HG03095 (cell line): ENCODE data around the gene CPM.

ENCODE experiments used
- ATAC-seq: cut with Tn5 transposase; IDR thresholded peaks from one replicate; pipeline ENCODE4 v1.9.1; 2021; ENCODE audit warnings: moderate library complexity; ENCODE audit not compliant: unreplicated experiment

CPM gene

GRCh38 chr12:68932961-68933893, at the start of gene CPM:
Gene CPM (minus strand): TSS chr12:68933171. CDS start chr12:68932837, 334 bp downstream.
- peak; percentile 95 for ATAC-seq

GRCh38 chr12:68981516-68981915, 48.5 kb upstream of the CPM start:
- ATAC-seq, result no peak

- no peak for ATAC-seq
Measured at GRCh38 chr12:68980476-68981212, 47.7 kb upstream of the CPM start.

GRCh38 chr12:68978678-68979077, 45.7 kb upstream of the CPM start:
- ATAC-seq, result no peak

GRCh38 chr12:68977909-68978610, 45.1 kb upstream of the CPM start:
- ATAC-seq, result no peak

- ATAC-seq, result no peak
Measured at GRCh38 chr12:68977335-68977734, 44.4 kb upstream of the CPM start.

GRCh38 chr12:68976395-68976841, 43.4 kb upstream of the CPM start:
- ATAC-seq, result no peak

- no peak for ATAC-seq
Measured at GRCh38 chr12:68975811-68976210, 42.8 kb upstream of the CPM start.

- no peak for ATAC-seq
Measured at GRCh38 chr12:68972595-68972994, 39.6 kb upstream of the CPM start.

- ATAC-seq, result no peak
Measured at GRCh38 chr12:68971404-68971803, 38.4 kb upstream of the CPM start.

- ATAC-seq, result no peak
Measured at GRCh38 chr12:68970951-68971350, 38.0 kb upstream of the CPM start.

GRCh38 chr12:68970306-68970705, 37.3 kb upstream of the CPM start:
- ATAC-seq, result no peak

GRCh38 chr12:68967046-68967445, 34.1 kb upstream of the CPM start:
- ATAC-seq, result no peak

- no peak for ATAC-seq
Measured at GRCh38 chr12:68963856-68964745, 31.1 kb upstream of the CPM start.

- ATAC-seq, result no peak
Measured at GRCh38 chr12:68962877-68963855, 30.2 kb upstream of the CPM start.

- ATAC-seq, result no peak
Measured at GRCh38 chr12:68959891-68960464, 27.0 kb upstream of the CPM start.

GRCh38 chr12:68959143-68959858, 26.3 kb upstream of the CPM start:
- no peak for ATAC-seq

GRCh38 chr12:68958322-68958721, 25.4 kb upstream of the CPM start:
- ATAC-seq, result peak; percentile 96
